Measurements from ENCODE around the gene EXT2.

EXT2 gene

DNA sequence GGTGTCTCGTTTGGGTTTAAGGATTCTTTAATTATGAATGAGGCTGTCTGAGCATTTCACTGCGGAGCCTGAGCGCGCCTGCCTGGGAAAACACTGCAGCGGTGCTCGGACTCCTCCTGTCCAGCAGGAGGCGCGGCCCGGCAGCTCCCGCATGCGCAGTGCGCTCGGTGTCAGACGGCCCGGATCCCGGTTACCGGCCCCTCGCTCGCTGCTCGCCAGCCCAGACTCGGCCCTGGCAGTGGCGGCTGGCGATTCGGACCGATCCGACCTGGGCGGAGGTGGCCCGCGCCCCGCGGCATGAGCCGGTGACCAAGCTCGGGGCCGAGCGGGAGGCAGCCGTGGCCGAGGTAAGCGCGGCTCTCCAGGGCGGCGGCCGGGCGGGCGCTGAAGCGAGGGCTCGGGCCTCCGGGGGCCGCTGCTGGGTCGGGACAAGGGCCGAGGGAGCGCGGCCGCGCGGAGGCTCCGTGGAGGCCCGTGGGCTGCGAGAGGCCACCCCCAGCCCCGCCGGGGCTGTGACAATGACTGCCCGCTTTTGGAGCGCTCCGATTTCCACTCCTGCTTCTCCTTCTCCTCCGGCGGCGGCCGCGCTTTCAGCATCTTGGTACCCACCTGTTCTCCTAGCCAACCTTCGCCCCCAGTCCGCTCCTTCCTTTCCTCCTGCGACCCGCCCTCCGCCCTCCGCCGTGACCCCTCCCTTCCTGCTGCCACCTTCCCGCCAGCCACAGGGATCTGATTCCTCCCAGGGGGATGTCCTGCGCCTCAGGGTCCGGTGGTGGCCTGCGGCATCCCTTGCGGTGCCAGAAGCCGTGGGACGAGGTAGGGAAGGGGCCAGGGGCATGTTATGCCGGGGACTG, at the start of gene EXT2:
EXT2 (plus strand) TSS at position 173 of the 854 bp plus-strand sequence. CDS start 12,035 bp downstream, outside the sequence.
- TF ChIP-seq, protein P1, sequence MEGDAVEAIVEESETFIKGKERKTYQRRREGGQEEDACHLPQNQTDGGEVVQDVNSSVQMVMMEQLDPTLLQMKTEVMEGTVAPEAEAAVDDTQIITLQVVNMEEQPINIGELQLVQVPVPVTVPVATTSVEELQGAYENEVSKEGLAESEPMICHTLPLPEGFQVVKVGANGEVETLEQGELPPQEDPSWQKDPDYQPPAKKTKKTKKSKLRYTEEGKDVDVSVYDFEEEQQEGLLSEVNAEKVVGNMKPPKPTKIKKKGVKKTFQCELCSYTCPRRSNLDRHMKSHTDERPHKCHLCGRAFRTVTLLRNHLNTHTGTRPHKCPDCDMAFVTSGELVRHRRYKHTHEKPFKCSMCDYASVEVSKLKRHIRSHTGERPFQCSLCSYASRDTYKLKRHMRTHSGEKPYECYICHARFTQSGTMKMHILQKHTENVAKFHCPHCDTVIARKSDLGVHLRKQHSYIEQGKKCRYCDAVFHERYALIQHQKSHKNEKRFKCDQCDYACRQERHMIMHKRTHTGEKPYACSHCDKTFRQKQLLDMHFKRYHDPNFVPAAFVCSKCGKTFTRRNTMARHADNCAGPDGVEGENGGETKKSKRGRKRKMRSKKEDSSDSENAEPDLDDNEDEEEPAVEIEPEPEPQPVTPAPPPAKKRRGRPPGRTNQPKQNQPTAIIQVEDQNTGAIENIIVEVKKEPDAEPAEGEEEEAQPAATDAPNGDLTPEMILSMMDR (IDR thresholded peaks at IDR 0.05; ENCODE audit: extremely low read depth, insufficient read depth, missing control alignments), result peak; percentile 94
- in situ Hi-C loops (cut with MboI; ENCODE audit: low pct_unique_long_range_greater_than_20kb, low sequenced_read_pairs, unreplicated experiment), result no loop called here
- peak; percentile 95 for DNase-seq (ENCODE audit: low spot score)

DNA sequence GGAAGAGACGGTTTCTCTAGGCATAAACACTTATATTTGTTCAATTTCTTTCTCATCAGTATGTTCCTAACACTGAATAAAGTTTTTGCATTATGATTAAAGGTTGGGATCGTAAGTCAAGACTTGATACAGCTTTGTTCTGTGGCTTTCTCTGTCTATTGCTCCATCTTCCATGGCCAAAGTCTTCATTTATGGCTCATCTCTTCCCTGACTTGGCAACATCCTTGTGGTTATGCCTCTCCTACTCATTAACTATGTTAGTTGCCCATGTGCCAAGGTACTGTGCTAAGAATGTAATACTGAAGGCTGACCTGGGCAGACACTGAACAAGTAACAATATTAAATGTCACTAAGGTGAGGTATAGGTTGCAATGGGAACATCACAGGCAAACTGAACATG, 49.3 kb upstream of the EXT2 start:
- TF ChIP-seq, protein P1 (IDR thresholded peaks at IDR 0.05; ENCODE audit: extremely low read depth, insufficient read depth, missing control alignments), result no peak
- DNase-seq (ENCODE audit: low spot score), result no peak
- in situ Hi-C loops (cut with MboI; ENCODE audit: low pct_unique_long_range_greater_than_20kb, low sequenced_read_pairs, unreplicated experiment), result no loop called here

DNA sequence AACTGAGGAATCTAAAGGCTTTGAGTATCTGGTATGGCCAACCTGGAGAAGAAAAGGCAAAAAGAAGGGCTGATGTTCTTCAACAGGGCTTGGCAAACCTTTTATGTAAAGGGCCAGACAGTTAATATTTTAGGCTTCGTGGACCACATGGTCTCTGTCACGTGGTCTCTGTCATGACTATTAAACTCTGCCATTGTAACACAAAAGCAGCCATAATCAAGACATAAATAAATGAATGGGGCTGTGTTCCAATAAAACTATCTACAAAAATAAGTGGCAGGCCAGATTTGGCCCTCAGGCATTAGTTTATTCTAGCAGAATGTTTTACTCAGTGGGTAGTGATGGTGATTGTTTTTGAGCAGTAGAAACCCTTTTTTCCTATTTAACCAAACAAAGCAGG, 48.2 kb upstream of the EXT2 start:
- no peak for DNase-seq (ENCODE audit: low spot score)
- in situ Hi-C loops (cut with MboI; ENCODE audit: low pct_unique_long_range_greater_than_20kb, low sequenced_read_pairs, unreplicated experiment), result no loop called here
- TF ChIP-seq, protein P1 (IDR thresholded peaks at IDR 0.05; ENCODE audit: extremely low read depth, insufficient read depth, missing control alignments), result no peak

DNA sequence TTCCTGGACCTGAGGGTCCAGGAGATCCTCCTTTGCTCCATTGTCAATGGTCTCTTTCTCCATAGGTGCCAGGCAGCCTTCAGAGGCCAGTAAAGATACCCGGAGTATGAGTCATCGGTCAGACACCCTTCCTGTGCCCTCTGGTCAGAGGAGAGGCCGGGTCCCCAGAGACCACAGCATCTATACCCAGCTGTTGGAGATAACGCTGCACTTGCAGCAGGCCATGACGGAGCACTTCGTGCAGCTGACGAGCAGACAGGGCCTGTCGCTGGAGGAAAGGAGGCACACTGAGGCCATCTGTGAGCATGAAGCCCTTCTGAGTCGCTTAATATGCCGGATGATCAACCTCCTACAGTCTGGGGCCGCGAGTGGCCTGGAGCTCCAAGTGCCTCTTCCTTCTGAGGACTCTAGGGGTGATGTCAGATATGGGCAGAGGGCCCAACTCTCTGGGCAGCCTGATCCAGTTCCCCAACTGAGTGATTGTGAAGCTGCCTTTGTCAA, 47.5 kb upstream of the EXT2 start, which contains the start of gene ACCSL:
ACCSL (plus strand) TSS at position 51 of the 501 bp plus-strand sequence; CDS start at position 107, 56 bp downstream.
- TF ChIP-seq, protein P1 (IDR thresholded peaks at IDR 0.05; ENCODE audit: extremely low read depth, insufficient read depth, missing control alignments), result no peak
- DNase-seq (ENCODE audit: low spot score), result no peak
- in situ Hi-C loops (cut with MboI; ENCODE audit: low pct_unique_long_range_greater_than_20kb, low sequenced_read_pairs, unreplicated experiment), result no loop called here

DNA sequence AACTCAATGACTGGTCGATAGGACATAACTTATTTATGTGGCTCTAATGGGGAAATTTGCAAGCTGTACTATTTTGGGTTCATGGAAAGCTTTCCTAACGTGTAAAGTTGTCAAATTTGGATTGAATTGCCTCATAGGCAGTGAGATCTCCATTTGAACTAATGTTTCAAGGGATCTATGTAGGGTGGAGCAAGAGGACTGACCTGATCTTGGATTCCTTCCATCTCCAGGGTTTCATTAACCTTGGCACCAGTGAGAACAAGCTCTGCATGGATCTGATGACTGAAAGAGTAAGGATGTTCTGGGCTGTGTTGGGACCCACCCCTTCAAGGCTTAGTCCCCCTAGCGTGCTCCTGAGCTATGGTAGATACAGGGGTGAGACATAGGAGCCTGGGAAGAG, 45.6 kb upstream of the EXT2 start:
- TF ChIP-seq, protein P1 (IDR thresholded peaks at IDR 0.05; ENCODE audit: extremely low read depth, insufficient read depth, missing control alignments), result no peak
- no peak for DNase-seq (ENCODE audit: low spot score)
- in situ Hi-C loops (cut with MboI; ENCODE audit: low pct_unique_long_range_greater_than_20kb, low sequenced_read_pairs, unreplicated experiment), result no loop called here

DNA sequence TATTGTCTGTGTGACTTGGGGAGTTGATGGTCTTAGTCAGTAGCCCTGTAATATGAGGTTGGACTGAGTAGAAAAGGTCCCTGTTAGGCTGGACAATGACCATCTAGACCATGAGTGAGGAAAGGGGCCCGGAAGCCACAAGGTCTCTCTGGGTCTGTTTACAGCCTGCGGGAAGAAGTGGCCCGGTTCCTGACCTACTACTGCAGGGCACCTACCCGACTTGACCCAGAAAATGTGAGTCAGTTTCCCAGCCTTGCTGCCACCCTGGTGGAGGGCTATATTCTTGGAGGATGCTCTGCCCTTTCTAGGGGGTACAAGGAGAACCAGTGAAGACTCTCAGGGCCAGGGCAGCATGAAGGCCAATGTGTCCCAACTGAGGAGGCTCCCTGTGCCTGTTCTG, 44.3 kb upstream of the EXT2 start:
- DNase-seq (ENCODE audit: low spot score), result no peak
- in situ Hi-C loops (cut with MboI; ENCODE audit: low pct_unique_long_range_greater_than_20kb, low sequenced_read_pairs, unreplicated experiment), result no loop called here
- TF ChIP-seq, protein P1 (IDR thresholded peaks at IDR 0.05; ENCODE audit: extremely low read depth, insufficient read depth, missing control alignments), result no peak
